Tibial artery (tissue), 4 donors: Measurements from ENCODE around the gene XBP1.
A peak's percentile ranks its signal among the peaks of the same experiment; 100 is the strongest.
"Not testable (repeated sequence)": the region's sequence is repeated elsewhere in the genome, so short reads cannot be mapped to it uniquely, and the experiment has no call there.

Source experiments
- DNase-seq, 2 donors: peaks; one replicate each; pipeline ENCODE4 v3.0.0-alpha.2; 2019
- H3K27ac ChIP-seq, 2 donors: fragments of 200-600 bp; sonication (generic) in 1 of 2; 1 replicate in 1 of 2; 2 replicates in 1 of 2; pipeline ENCODE4 v1.5.1; 2018 to 2019; ENCODE audit warnings: mild to moderate bottlenecking in 1 of 2
- H3K27me3 ChIP-seq, 2 donors: fragments of 200-600 bp; sonication (generic) in 1 of 2; one replicate each; pipeline versions ENCODE4 v1.5.1 to v1.6.0; 2016 to 2019
- H3K36me3 ChIP-seq, 3 donors: fragments of 200-600 bp; sonication (generic) in 2 of 3; one replicate each; pipeline ENCODE4 v1.5.1; 2016 to 2019; ENCODE audit warnings: mild to moderate bottlenecking in 2 of 3
- H3K4me1 ChIP-seq, 4 donors: fragments of 200-600 bp; sonication (generic) in 2 of 4; 1 replicate in 3 of 4; 2 replicates in 1 of 4; pipeline ENCODE4 v1.5.1; 2016 to 2019
- H3K4me3 ChIP-seq, 2 donors: fragments of 200-600 bp; sonication (generic) in 1 of 2; 1 replicate in 1 of 2; 2 replicates in 1 of 2; pipeline ENCODE4 v1.5.1; 2018 to 2019; ENCODE audit warnings: mild to moderate bottlenecking in 2 of 2
- H3K9me3 ChIP-seq, 3 donors: fragments of 200-600 bp; sonication (generic) in 1 of 3; one replicate each; pipeline ENCODE4 v1.5.1; 2016 to 2019
- intact Hi-C: fragments of 100-400 bp; cut with DNase I; formaldehyde crosslinking; loops from one replicate; pipeline ENCODE4 v1.15.0; 2023; ENCODE audit warnings: low total_unique reads
- TF ChIP-seq, protein P1 (sequence below), 2 experiments: fragments of 200-600 bp in 1 of 2; fragments of 450-650 bp in 1 of 2; IDR thresholded peaks; one replicate each; pipeline ENCODE4 v1.5.1; 2017 to 2019; ENCODE audit warnings: antibody characterized with exemption in 2 of 2, mild to moderate bottlenecking in 1 of 2, moderate library complexity in 1 of 2

XBP1 gene

DNA sequence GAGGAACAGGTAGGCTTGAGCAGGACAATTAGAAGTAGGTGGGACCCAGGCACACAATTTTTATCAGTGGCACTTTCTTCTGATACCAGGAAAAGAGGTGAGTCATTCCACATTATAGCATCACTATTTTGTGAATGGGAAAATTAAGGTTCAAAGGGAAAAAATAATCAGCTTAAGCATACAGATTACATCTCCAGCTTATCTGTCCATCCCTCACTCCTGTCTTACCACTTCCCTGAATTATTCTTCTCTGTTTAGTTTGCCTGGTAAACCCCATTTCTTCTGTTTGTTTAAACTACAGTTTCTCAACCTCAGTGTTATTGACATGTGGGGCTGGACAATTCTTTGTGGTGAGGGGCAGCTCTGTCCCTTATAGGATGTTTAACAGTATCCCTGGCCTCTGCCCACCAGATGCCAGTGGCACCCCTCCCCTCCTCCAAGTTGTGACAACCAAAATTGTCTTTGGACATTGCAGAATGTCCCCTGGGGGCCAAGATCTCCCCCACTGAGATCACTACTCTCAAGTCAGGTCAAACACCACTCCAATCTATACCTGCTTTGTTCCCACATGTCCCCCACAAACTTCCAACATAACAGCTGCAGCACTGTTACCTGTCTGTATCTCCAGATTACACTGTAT, 8.5 kb upstream of the XBP1 start:
- Histone ChIP-seq H3K4me3 (no peak overlapping the region), H3K4me1 (peaks cover 0 to 11% (median 7%) of the 10 kb centered on the region in 4 donors), H3K27ac (no peak overlapping the region), H3K9me3 (no peaks in the 10 kb centered on the region), H3K27me3 (no peaks in the 10 kb centered on the region), H3K36me3 (peaks cover 0 to 15% (median 0%) of the 10 kb centered on the region in 3 donors)
- DNase-seq: no peak
- TF ChIP-seq, protein P1, sequence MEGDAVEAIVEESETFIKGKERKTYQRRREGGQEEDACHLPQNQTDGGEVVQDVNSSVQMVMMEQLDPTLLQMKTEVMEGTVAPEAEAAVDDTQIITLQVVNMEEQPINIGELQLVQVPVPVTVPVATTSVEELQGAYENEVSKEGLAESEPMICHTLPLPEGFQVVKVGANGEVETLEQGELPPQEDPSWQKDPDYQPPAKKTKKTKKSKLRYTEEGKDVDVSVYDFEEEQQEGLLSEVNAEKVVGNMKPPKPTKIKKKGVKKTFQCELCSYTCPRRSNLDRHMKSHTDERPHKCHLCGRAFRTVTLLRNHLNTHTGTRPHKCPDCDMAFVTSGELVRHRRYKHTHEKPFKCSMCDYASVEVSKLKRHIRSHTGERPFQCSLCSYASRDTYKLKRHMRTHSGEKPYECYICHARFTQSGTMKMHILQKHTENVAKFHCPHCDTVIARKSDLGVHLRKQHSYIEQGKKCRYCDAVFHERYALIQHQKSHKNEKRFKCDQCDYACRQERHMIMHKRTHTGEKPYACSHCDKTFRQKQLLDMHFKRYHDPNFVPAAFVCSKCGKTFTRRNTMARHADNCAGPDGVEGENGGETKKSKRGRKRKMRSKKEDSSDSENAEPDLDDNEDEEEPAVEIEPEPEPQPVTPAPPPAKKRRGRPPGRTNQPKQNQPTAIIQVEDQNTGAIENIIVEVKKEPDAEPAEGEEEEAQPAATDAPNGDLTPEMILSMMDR (IDR thresholded peaks at IDR 0.05): no peak
- intact Hi-C loops: no loop called here

DNA sequence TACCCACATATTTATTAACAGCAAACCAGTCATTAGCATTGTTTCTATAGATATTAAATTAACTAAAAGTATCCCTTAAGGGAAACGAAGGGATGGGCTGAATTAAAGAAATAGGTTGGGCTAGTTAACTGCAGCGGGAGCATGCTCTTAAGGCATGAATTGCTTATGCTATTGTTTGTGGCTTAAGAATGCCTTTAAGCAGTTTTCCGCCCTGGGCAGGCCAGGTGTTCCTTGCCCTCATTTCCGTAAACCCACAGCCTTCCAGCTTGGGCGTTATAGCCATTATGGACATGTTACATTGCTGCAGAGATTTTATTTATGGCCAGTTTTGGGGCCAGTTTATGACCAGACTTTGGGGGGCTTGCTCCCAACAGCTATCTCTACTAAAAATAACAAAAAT, 5.1 kb upstream of the XBP1 start:
- H3K27ac ChIP-seq, H3K4me3 ChIP-seq, H3K27me3 ChIP-seq, H3K9me3 ChIP-seq, intact Hi-C loops, DNase-seq: not testable (repeated sequence)
- Histone ChIP-seq H3K4me1 (peaks cover 0 to 23% (median 16%) of the 10 kb centered on the region in 4 donors), H3K36me3 (peaks cover 0 to 15% (median 0%) of the 10 kb centered on the region in 3 donors)

DNA sequence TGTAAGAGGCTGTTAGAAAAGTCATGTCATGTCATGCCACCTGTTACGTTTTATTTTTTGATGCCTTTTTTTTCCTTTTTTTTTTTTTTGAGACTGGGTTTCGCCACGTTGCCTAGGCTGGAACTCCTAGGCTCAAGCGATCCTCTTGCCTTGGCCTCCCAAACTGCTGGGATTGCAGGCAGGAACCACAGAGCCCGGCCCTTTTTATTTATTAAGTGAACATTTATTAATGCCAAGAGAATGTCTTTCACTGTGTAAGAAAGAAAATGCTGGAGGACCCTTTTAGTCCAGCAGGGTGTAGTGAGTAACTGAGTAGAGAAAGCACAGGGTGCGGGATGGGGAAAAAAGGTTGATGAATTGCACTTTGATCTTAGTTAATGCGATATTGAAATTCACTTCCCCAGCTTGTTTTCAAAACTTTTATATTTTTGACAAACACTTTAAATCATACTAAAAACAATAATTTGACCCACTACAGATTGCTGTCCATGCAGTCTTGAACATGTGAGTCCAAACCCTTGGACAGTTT, 2.3 kb upstream of the XBP1 start:
- no peaks in the 10 kb centered on the region for H3K27me3 ChIP-seq
- H3K36me3 ChIP-seq: peaks cover 0 to 3% (median 0%) of the 10 kb centered on the region in 3 donors
- no peak overlapping the region for H3K4me3 ChIP-seq
- H3K27ac ChIP-seq: peak overlapping the region in 1 of 2 donors; percentile 98
- intact Hi-C loops: no loop called here
- no peak for DNase-seq
- H3K9me3 ChIP-seq: no peaks in the 10 kb centered on the region
- peaks cover 0 to 35% (median 28%) of the 10 kb centered on the region in 4 donors for H3K4me1 ChIP-seq
- TF ChIP-seq, protein P1 (IDR thresholded peaks at IDR 0.05): no peak

DNA sequence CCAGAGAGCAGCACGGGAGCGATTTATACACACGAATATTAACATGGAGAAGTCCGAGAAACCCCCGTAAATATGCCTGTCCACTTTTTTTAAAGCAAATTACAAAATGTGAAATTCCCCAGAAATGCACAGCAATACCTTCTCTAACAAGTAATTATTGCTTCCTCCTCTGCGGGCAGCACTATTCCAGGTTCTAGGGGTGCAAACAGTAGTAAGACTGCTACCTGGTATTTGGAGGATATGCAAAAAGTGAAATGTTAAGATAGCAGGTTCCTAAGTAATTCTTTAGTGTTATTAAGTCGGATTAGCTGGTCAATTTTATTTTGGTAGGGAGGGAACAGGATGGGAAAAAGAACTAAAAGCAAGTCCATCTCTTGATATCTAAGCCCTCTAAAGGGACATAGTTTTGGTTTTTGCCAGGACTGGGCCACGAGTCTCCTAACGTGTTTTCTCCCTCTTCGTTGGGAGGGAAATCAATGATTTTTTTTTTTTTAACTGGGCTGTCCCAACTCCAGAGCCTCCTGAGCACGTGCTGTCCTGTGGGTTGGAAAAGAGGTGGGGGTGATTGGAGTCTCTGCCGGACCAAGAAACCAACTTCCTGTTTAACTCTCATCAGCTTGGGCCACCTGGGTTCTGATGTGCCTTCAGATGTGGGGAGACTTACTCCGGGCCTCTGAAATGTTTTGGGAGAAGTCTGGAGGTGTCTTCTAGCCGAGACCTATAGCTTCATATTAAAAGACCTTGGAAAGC, 1.7 kb upstream of the XBP1 start:
- Histone ChIP-seq H3K9me3 (no peaks in the 10 kb centered on the region), H3K36me3 (peaks cover 5 to 9% (median 6%) of the 10 kb centered on the region in 3 donors), H3K27ac (peak overlapping the region; percentile 98 to 100), H3K27me3 (no peaks in the 10 kb centered on the region), H3K4me1 (peaks cover 0 to 42% (median 34%) of the 10 kb centered on the region in 4 donors), H3K4me3 (peak overlapping the region; percentile 87 to 90)
- intact Hi-C loops: no loop called here
- TF ChIP-seq, protein P1 (IDR thresholded peaks at IDR 0.05): no peak
- DNase-seq: peak in 1 of 2 donors; percentile 31

DNA sequence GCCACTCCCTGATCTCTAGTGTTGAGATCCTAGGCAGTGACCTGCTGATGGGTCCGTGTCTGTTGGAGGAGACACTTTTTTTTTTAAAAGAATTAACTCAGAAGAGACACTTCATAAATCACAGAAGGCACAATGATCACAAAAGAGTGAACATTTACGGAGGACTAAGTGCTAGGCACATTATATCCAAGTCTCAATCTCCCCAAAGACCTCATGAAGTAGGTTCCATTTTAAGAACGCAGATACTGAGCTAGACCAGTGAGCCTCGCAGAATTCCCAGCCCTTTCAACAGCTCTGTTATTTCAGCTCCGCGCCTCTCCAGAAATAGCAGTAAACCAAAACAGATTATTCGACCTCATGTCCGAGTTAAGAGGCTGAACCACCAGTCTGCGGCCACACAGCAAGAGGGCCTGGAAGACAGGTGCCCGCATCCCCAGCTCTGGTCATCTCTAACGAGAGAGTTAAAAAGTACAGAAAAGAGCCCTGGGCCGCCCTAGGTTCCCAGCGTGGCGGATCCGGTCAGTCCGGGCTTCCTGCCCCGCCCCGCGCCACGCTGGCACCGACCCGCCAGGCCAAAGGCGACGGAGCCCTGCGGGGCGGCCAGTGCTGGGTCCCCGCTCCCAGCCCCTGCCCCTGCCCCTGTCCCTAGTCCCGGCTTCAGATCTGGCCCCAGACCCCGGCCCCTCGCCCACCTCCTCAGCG, 612 bp downstream of the XBP1 start:
- intact Hi-C loops: loop anchor here (10.0 kb wide), 1 partner anchor 55 kb away; the partner anchor contains the start of genes CHEK2 and HSCB
- H3K27ac ChIP-seq: peak overlapping the region; percentile 98 to 100
- TF ChIP-seq, protein P1 (IDR thresholded peaks at IDR 0.05): no peak
- peaks cover 28 to 32% (median 29%) of the 10 kb centered on the region in 3 donors for H3K36me3 ChIP-seq
- H3K4me3 ChIP-seq: peak overlapping the region; percentile 87 to 90
- DNase-seq: peak; percentile 63 to 85
- H3K27me3 ChIP-seq: no peaks in the 10 kb centered on the region
- H3K4me1 ChIP-seq: peaks cover 0 to 63% (median 45%) of the 10 kb centered on the region in 4 donors
- no peaks in the 10 kb centered on the region for H3K9me3 ChIP-seq
